A204.1 (cell line): ENCODE measurements around the gene ALPK3.

Experiments
- FAIRE-seq: peaks from 2 replicates; lab custom pipeline; 2012; peaks lifted over from hg19 to GRCh38; lab: Jason Lieb, UNC

ALPK3 gene

GRCh38 chr15:84797801-84798200 lies 19.4 kb upstream of the ALPK3 start:
- FAIRE-seq, result no peak

- FAIRE-seq, result no peak
Measured at GRCh38 chr15:84798436-84798946, 18.7 kb upstream of the ALPK3 start.

GRCh38 chr15:84799511-84800187 lies 17.5 kb upstream of the ALPK3 start:
- no peak for FAIRE-seq

- FAIRE-seq, result no peak
Measured at GRCh38 chr15:84800365-84800806, 16.8 kb upstream of the ALPK3 start.

GRCh38 chr15:84804005-84804900 lies 12.9 kb upstream of the ALPK3 start:
- FAIRE-seq, result no peak

GRCh38 chr15:84805221-84805620 lies 11.9 kb upstream of the ALPK3 start:
- FAIRE-seq, result no peak

- FAIRE-seq, result no peak
Measured at GRCh38 chr15:84807228-84807627, 9.9 kb upstream of the ALPK3 start.

GRCh38 chr15:84810073-84810840 lies 6.9 kb upstream of the ALPK3 start:
- FAIRE-seq, result no peak

- no peak for FAIRE-seq
Measured at GRCh38 chr15:84811151-84811550, 6.0 kb upstream of the ALPK3 start.

GRCh38 chr15:84811828-84812227 lies 5.3 kb upstream of the ALPK3 start:
- FAIRE-seq, result no peak

- FAIRE-seq, result no peak
Measured at GRCh38 chr15:84812842-84813241, 4.3 kb upstream of the ALPK3 start.

GRCh38 chr15:84813435-84813834 lies 3.7 kb upstream of the ALPK3 start:
- no peak for FAIRE-seq

GRCh38 chr15:84813931-84814330 lies 3.2 kb upstream of the ALPK3 start:
- FAIRE-seq, result no peak

- no peak for FAIRE-seq
Measured at GRCh38 chr15:84814916-84815315, 2.2 kb upstream of the ALPK3 start.

- FAIRE-seq, result no peak
Measured at GRCh38 chr15:84817466-84818081, 418 bp downstream of the ALPK3 start.

GRCh38 chr15:84818261-84819131 lies 1.3 kb downstream of the ALPK3 start:
- FAIRE-seq, result no peak

- FAIRE-seq, result no peak
Measured at GRCh38 chr15:84819291-84819768, 2.2 kb downstream of the ALPK3 start.

- no peak for FAIRE-seq
Measured at GRCh38 chr15:84819791-84820190, 2.6 kb downstream of the ALPK3 start.

- no peak for FAIRE-seq
Measured at GRCh38 chr15:84821501-84822021, 4.4 kb downstream of the ALPK3 start.

- FAIRE-seq, result no peak
Measured at GRCh38 chr15:84822653-84823281, 5.6 kb downstream of the ALPK3 start.
